NCI-H146 treated with DMSO at 0.1 percent for 48 hours (cell line): ENCODE measurements around the gene PFKFB3.
"Not testable (repeated sequence)": the region's sequence is repeated elsewhere in the genome, so short reads cannot be mapped to it uniquely, and the experiment has no call there.

Source experiments
- DNase-seq: peaks from one replicate; lab custom pipeline; 2025; ENCODE audit not compliant: unreplicated experiment; lab: John Stamatoyannopoulos, UW

PFKFB3 gene

DNA sequence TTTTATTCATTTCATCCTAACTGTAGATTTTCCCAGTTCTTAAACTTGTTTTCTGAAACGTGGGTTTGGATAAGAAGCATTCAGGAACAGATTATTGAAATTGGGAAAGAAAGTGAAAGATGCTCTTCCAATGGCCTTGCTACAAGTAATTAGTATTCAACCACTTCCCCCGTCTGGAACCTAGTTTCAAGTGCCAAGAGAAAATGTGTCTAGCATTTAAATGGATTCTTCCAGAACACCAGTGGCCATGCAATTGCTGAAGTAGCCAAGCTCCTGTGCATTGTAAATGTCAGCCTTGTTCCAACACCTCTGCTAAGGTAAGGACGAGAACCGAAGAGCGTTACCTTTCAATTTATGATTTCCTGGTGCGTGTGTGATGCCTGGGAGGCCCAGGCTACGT lies 68.2 kb downstream of the PFKFB3 start:
- DNase-seq = no peak

- DNase-seq = no peak
Measured at GRCh38 chr10:6271663-6272062, 68.9 kb downstream of the PFKFB3 start.

DNA sequence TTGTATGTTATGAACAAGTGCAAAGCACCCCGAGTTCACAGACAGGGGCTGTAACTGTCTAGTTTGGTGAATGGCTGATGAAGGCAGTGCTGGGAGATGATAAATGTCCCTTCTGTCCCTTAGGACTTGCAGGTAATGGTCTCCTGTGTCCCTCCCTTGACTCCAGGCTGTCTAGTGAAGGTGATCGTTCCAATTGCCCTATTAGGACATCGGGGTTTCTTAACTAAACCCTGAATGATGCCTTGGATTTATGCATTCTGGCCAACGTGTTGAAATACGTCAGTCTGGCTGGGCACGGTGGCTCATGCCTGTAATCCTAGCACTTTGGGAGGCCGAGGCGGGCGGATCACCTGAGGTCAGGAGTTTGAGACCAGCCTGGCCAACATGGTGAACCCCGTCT lies 69.4 kb downstream of the PFKFB3 start:
- DNase-seq = no peak

DNA sequence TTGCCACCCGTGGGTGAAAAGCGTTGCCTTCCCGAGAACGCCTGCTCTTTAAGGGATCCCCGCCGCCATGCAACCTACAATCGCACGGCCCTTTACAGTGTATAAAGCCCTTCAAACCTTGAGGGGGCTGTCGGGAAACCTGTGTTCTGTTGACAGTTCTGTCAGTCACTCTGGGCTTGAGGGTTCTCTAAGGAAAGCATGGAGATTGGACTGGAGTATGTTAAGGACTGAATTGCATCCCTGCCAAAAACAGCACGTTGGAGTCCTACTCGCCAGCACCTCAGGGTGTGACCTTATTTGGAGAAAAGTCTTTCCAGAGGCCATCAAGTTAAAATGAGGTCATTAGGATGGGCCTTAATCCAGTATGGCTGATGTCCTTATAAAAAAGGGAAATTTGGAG lies 70.6 kb downstream of the PFKFB3 start:
- DNase-seq = no peak

GRCh38 chr10:6274040-6274439 lies 71.3 kb downstream of the PFKFB3 start:
- no peak for DNase-seq

DNA sequence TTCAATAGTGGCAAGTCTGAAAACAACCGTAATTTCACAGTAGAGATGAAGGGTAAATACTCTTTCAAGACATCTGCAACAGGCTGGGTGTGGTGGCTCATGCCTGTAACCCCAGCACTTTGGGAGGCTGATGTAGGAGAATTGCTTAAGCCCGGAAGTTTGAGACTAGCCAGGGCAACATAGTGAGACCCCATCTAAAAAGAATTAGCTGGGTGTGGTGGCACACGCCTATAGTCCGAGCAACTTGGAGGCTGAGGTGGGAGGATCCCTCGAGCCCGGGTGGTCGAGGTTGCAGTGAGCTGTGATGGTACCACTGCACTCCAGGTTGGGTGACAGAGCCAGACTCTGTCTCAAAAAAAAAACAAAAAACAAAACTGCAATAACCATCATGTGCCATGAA lies 71.8 kb downstream of the PFKFB3 start:
- no peak for DNase-seq

GRCh38 chr10:6275022-6275997 lies 72.6 kb downstream of the PFKFB3 start:
- peak; percentile 11 for DNase-seq

DNA sequence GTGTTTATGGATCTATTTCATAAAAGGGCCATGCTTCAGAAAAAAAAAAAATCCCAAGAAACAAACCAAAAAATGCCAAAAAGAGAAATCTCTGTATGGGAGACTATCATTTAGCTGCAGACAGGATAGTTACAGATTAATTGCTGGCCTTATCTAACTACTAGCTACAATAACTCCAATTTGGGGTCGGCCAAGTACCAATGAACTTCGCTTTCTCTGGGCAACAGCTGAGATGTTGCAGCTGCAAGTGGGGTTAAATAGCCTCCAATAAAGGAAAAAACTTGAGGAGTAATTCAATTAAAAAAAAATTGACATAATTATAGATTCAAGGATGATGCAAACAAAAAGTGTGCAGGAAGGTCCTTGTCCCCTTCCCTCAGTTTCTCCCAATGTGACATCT lies 73.6 kb downstream of the PFKFB3 start:
- DNase-seq = no peak

DNA sequence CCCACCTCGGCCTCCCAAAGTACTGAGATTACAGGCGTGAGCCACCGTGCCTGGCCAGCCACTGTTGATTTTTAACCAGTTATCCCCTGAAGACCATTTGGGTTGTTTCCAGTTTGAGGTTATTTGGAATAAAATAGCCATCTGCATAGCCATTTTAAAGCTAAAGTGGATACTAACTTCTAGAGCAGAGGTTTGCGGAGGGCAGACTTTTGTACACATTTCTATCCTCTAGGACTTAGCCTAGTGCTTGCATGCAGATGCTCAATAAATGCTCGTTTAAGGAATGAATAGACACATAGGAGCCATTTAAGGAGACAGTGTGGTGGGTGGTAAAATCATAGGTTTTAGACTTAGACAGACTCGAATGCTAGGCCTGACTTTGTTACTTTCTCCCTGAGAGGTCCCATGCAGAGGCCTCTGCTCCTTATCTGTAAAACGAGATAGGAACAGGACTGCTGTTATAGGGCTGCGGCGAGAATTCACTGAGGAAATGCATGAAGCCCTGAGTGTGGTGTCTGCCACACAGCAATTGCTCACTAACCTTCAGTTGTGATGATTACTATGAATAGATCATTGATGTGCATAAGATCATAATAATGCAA lies 75.9 kb downstream of the PFKFB3 start:
- DNase-seq = no peak

DNA sequence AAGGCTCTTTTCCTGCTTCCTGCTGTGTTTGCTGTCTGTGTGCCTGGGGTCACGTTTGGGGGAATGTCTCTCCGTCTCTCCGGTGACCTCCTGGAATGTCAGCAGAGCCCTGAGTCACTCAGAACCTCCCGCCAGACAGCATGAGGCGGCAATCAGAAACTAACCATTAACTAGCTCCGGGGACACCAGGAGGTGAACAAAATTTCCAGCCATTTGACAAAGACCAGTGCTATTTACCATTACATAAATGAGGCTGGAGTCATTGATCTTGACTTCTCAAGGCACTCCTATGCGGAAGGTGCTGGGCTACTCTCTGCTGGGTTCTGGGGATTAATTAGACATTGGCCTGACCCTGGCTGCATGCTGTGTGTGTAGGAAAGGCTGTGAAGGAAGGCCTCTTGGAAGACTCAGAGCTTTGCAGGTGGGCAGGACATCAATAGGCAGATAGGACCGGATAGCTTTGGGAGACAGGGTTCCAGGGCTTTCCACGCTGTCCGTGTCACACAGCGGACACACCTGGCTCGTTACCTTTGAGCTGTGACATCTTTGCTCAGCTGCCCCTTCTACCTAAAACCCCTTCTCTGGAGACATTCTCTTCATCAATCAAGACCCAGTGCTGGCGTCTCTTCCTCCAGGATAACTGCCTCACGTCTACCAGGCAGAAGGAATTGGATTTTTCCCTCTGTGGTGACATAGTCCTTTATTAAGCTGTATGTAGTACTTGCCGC lies 77.0 kb downstream of the PFKFB3 start:
- no peak for DNase-seq

DNA sequence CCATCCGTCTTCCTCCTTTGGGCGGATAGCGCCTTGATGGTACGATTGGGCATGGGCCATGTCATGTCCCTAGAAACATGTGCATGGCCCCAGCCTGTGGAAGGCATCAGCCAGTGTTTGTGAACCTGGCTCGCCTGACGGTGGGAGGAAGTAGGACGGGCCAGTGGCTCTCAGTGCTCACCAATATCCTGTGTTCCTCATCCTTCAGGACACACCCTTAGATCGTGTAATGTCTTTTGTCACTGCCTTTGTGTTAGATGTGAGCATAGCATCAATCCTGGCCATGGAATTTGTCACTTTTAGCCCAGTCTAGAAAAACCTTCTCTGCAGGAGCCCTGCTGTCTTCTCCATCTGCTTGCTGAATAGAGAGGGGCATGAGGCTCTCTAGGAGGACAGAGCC lies 77.6 kb downstream of the PFKFB3 start:
- no peak for DNase-seq

- DNase-seq = no peak
Measured at GRCh38 chr10:6282454-6282958, 79.8 kb downstream of the PFKFB3 start.

DNA sequence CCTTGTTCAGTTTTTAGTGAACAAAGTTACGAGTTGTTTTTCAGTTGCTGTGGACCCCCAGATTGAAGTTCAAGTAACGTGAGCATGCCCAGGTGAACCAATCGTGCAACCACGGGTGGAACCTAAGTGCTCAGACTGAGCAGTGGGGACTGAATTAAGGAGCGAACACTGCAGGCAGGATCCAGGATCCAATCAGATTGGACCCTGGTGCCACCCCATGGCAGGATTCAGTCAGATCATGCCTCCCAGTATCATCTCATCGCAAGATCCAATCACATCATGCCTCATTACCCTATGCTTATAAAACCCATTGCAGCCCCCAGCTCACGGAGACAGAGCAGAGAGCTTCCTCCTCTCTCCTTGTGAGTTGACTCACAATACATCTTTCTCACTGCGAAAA lies 80.9 kb downstream of the PFKFB3 start:
- DNase-seq = no peak

GRCh38 chr10:6290621-6291020 lies 87.9 kb downstream of the PFKFB3 start:
- not testable (repeated sequence) for DNase-seq

DNA sequence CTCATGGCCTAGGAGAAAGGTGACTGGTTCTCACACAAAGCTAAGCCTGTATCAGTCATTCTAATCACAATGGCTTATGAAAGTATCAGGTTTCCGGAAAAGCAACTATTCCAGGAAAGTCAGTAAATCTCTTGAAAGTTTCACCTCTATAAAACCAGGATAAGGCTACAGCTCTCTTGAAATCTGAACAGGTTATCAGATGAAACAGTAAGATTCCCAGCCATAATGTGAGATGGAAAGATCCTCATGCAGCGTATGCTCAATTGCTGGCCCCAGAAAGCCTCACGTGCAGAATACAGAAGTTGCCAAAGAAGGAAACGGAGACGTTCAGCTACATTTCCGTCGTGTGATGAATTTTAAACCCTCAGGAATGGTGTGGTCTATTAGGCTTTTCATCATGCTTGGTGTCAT lies 90.0 kb downstream of the PFKFB3 start:
- no peak for DNase-seq

DNA sequence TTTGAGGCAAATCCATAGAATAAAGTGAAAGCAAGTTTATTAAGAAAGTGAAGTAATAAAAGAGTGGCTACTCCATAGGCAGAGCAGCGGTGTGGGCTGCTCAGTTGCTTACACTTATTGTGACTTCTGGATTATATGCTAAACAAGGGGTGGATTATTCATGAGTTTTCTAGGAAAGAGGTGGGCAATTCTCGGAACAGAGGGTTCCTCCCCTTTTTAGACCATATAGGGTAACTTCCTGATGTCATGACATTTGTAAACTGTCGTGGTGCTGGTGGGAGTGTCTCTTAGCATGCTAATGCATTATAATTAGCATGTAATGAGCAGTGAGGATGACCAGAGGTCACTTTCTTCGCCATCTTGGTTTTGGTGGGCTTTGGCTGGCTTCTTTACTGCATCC lies 93.7 kb downstream of the PFKFB3 start:
- not testable (repeated sequence) for DNase-seq

- DNase-seq = no peak
Measured at GRCh38 chr10:6296828-6297251, 94.1 kb downstream of the PFKFB3 start.

GRCh38 chr10:6297522-6297921 lies 94.8 kb downstream of the PFKFB3 start:
- no peak for DNase-seq

DNA sequence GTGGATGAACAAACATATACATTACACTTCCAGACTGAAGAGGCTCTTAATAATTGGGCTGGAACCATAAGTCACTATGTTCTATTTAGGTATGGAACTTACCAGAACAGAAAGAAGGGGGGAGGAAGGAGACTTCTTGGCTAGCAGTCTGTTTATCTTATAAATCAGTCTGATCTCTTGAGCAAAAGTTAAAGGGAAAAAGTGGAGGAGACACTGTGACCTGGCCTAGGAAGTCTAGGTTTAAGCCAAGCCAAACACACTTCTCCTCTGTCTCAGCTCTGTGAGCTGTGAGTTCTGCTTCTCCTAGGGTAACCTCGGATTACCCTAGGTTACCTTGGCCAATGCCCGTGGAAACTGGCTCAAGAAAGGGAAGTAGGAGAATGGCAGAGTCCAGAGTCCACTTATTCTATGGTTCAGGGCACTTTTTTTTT lies 95.2 kb downstream of the PFKFB3 start:
- DNase-seq = no peak

- DNase-seq = no peak
Measured at GRCh38 chr10:6298428-6298827, 95.7 kb downstream of the PFKFB3 start.

- DNase-seq = no peak
Measured at GRCh38 chr10:6299234-6299633, 96.5 kb downstream of the PFKFB3 start.

GRCh38 chr10:6299743-6300105 lies 97.0 kb downstream of the PFKFB3 start:
- DNase-seq = no peak
